GM18868 (cell line): ENCODE measurements around the gene SEMA7A.

Experiments used
- ATAC-seq: cut with Tn5 transposase; IDR thresholded peaks from one replicate; pipeline ENCODE4 v1.9.1; 2021; ENCODE audit warnings: mild to moderate bottlenecking, moderate library complexity; ENCODE audit not compliant: unreplicated experiment

The SEMA7A gene

GRCh38 chr15:74431116-74431515 is 2.6 kb downstream of the SEMA7A start:
- ATAC-seq: no peak

- no peak for ATAC-seq
These were observed 3.2 kb downstream of the SEMA7A start for GRCh38 chr15:74430510-74430951.

GRCh38 chr15:74429781-74430400 is 3.9 kb downstream of the SEMA7A start:
- no peak for ATAC-seq

DNA sequence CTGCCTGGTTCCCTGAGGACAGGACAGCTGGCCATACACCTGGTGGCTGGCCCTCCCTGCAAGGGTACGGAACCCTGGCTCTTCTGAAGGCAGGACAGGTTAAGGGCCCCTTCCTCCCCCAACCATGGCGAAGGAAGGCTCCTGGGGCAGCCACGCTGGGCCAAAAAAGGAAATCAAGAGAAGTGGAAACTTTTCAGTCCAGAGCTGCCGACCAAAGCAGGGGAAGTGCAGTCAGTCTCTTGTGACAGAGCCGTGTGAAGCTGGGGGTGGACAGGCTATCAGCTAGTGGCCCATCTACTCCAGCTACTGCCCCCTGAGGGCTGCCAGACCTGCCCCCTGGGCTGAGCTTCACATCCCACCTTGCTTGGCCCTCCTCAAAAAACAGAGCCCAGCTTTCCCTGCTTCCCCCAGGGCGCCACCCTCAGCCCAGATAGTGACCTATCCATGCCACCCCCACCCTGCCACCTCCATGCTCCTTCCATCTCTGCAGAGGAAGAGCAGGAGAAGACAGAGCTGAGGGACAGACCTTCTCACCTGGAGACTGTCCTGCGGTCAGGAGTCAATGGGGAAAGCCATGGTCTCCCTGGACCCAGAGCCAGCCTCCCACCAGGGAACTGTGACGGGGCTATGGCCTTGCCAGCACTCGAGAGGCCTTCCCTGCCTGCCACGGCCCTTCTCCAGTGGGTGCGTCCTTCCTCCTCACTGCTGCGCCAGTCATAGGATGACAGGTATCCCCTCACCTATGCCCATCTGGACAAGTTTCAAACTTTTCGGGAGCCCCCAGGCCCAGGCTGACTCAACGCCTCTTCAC is 4.6 kb downstream of the SEMA7A start:
- no peak for ATAC-seq

GRCh38 chr15:74428442-74428787 is 5.3 kb downstream of the SEMA7A start:
- peak; percentile 37 for ATAC-seq

GRCh38 chr15:74427607-74428441 is 5.9 kb downstream of the SEMA7A start:
- no peak for ATAC-seq

DNA sequence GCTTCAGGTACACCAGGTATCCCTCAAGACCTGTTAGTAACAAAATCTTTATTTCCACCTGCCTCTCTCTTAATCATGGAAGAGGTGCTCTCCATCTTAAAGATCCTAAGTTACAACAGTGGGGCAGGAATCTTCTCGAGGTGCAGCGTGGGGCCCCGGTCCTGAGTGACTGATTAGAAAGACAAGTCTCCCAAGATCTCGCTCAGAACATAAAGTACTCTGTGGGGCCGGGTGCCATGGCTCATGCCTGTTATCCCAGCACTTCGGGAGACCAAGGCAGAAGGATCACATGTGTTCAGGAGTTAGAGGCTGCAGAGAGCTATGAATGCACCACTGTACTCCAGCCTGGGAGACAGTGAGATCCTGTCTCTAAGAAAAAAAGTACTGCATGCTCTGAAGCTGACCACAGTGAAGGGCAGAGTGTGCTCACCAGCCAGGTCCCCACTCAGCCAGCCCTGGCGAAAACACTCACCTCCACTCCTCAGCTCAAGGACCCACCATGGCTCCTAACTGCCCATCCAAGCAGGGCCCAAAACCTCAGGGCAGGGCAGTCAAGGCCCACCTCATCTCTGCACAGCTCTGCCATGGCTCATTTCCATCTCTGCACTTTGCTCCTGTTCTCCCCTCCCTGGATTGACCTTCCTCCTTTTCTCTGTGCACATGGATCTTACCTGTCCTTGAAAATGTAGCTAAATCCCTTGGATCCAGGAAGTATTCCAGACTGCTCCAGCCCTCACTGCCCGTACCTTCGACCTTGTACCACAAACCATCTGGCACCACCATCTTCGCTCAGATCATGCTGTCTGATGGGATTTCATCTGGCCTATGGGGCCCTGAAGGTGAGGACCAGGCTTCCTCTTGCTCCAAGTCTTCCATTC is 7.1 kb downstream of the SEMA7A start:
- ATAC-seq: no peak

DNA sequence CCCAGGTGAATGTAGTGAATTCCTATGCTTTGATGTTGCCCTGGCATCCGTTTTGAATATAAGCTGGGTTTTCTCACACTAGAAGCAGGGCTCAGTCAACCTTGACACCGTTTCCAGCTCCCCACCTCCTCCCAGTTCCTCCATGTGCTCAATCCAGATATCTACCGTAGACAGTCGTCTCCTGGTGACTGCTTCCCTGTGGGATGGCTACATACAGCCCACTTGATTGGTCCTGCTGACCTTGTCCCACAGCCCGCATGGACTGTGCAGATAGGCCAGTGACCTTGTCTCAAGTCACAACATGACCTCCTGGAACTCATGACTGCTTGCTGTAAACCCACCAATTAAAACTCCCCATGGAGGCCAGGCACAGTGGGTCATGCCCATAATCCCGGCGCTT is 8.1 kb downstream of the SEMA7A start:
- no peak for ATAC-seq

- ATAC-seq: no peak
These were observed 8.7 kb downstream of the SEMA7A start for GRCh38 chr15:74424901-74425528.

DNA sequence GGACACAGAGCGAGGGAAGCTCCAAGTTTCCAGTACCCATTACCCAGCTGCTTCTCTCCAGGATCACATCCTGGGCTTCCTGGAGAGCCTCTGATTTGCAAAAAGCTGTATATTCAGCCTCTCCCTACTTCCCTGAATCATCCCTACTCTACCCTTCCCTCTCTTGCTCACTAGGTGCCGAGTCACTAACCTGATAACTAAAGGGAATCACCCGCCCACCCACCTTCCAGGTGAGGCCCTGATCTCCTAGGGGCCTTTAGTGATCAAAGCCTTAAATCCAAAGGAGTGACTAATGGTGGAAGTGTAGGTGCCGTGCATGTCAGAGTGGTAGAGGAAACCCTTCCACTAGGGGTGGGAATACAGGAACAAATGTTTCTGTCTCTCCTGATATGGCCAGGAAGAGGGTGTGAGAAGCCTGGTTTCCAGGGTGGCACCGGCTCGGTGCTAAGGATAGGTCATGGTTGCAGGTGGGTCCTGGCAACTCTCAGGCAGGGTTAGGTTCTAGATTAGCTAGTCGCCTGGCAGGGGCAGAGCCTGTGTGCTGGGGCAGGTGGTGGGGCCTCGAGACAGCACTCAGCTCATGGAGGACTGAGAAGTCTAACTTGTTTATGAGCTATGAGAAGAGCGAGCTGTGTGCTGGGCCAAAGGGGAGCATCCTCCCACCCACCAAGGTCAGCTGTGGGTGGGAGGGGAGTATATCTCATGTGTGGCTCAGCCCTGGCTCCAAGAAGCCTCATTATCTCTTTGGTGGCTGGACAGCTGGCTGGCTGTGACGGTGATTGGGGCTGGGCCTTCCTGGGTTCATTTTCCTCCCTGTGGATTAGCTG is 10.1 kb downstream of the SEMA7A start:
- no peak for ATAC-seq

- no peak for ATAC-seq
These were observed 10.9 kb downstream of the SEMA7A start for GRCh38 chr15:74422652-74423430.

GRCh38 chr15:74422265-74422651 is 11.5 kb downstream of the SEMA7A start:
- no peak for ATAC-seq

DNA sequence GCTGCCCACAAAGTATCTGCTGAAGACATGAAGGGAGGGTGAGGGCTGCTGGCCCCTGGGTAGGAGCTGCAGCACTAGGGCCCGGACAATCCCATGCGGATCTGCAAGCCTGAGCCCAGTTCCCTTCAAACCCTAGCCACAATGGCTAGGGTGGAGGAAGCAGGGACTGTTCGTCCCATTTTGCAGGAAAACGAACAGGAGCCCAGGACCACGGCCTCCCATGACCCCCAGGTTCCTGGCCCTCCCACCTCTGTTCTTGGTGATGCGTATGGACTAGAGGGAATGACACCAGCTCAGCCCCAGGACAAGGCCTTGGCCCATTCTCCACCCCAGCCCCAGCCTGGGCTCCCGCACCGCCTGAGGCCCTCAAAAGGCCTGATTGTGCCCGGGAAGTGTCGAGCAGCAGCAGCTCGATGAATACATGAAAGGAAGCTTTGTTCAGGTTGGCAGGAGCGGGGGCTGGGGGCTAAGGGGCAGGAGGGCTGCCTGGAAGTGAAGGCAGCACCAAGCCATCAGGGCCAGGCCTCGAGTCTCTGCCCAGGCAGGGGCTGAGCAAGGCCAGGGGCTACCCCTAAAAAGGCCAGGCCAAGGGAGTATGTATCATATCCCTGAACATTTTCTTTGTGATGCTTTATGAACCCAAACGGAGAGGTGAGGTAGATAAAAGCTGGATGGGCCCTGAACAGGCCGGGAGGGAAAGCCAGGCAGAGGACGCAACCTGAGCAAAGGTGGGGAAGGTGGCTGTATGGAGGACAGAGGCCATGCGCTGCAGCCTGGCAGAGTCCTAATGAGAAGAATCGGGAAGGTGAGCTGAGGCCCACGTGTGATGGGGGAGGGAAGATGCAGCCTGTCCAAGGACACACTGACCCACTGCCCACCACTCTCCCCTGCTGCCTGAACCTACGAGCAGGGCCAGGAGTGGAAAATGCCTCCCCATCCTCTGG is 12.2 kb downstream of the SEMA7A start:
- ATAC-seq: no peak

GRCh38 chr15:74420193-74420905 is 13.4 kb downstream of the SEMA7A start:
- no peak for ATAC-seq

DNA sequence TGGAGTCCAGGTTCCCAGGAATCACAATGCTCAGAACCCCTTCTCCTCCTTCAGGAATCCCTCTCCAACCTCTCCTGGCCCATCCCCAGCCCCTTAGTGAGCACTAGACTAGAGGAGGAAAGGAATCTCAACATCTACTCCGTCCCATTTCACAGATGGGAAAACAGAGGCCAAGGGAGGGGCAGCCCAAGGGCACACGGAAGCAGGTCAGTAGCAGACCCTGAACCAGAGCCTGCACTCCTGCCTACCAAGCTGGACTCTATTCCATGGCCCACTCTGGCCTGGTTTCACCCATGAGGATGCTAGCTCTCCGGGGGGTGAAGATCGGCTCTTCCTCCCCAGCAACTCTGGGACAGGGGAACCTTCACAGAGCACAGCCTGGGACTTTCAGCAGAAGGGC is 14.3 kb downstream of the SEMA7A start:
- no peak for ATAC-seq

DNA sequence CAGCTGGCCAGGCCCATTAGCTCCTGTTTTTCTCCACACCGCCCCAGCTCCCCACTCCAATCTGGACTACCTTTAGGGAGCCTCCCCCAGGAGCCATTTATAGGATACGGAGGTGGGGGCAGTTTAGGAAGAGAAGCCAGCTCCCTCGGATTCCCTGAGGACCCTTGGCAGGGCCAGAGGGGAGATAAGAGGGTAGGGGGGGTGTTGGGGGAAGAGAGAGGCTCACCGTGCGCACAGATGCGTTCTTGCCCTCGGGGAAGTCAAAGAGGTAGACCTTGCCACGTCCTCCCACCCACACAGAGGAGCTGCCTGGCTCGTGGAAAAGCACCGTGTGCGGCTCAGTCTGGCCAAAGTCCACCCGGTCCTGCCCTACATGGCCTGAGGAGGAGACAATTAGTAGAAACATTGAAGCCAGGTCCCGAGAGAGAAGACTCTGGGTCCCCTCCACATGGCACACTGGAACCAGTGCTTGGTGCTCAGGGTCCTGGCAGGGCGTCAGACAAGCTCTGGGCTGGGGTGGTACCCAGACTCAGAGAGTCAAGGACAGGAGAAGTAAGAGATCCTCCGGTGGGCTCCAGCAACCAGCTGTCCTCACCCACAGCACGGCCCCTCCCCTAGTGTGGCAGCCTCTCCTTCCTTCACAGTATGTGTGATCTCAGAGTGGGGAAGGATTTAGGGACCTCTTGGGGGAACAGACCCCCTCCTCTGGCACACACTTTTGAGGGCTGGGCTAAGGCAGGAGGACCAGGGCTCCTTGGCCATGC is 15.0 kb downstream of the SEMA7A start:
- no peak for ATAC-seq
